Measurements from ENCODE around the gene CXCR5.

The CXCR5 gene

DNA sequence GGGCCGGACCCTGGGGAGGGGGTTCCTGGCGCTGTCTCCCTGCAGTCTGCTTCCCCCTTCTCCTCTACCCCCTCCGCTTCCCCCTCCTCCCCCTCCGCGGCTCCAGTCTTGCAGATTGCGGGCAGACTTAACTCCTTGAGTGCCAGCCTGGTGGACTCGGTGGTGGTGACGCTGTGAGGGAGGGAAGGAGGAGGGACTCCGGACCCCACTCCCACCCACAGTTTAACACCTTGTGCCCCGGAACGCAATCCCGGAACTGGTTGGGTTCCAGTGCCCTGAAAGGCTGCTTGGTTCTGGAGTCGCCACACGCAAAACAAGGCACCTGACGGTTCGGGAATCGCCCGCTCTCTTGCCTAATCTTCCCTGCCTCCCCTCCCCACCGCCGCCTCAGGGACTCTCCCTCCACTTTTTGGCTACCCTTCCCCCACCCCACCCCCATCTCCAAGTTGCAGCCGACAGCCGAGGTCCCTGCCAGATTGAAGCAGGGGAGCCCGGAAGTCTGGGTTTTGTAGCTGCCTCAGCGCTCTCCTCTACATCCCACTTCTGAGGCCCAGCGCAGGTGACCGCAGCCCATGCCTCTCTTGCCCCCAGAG, 45.9 kb downstream of the CXCR5 start:
- peak; percentile 97 for DNase-seq

DNA sequence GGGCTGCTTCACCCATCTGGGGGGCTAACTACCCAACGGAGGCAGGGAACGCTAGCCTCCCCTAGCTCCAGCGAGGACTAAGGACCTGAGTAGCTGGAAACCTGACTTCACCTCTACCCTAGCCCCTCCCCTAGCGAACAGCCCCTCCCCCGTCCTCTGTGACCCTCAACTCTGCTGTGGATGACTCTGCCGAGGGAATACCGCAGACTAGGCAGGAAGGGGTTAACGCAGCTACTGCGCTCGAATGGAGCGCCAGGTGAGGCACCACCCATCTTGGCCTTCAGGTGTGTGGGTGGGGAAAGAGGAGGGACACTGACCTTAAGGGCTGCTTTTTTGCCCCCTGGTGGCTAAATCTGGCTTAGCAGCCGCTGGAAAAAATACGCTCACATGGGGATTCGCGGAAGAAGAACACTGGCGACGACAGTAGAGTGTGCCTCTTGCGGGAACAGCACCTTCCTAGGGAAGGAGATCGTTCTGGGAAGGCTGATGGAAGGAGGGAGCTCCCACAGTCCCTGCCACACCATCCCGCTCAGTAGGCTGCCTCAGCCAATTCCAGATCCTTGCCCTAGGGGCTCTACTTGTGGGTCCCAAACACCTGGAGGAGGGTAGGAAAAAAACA, 46.5 kb downstream of the CXCR5 start:
- peak; percentile 98 for DNase-seq

DNA sequence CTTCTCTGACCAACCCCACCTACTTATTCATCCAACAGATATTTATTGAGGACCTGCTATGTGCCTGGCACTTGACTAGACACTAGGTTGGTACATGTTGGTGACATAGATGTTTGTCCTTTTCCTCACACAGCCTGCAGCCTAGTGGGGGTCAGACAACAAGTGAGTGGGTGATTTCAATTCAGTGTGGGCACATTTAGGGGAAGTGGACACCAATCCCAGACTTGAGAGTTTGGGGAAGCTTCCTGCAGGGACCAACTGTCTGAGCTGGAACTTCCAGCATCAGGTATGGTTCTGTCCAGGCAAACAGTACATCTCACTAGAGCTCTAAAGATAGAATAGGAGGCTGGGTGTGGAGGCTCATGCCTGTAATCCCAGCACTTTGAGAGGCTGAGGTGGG, 47.9 kb downstream of the CXCR5 start:
- no peak for DNase-seq

DNA sequence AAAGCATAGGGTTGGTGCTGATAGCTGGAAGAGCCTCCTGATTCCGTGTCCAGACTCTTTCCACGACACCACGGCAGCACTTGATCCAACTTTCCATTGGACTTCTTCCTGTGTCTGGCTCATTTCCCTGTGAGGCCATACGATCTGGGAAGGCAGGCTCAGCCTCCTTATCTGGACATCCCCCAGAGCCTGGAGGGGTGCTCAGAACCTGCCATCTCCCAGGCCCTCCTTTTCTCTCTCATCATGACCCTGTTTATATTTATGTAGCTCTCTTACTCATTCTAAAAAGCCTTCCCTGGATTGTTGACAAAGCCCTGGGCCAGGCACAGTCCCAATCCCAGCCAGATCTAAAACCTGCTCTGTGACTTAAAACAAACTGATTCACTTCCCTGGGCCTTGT, 49.8 kb downstream of the CXCR5 start:
- DNase-seq, result no peak

DNA sequence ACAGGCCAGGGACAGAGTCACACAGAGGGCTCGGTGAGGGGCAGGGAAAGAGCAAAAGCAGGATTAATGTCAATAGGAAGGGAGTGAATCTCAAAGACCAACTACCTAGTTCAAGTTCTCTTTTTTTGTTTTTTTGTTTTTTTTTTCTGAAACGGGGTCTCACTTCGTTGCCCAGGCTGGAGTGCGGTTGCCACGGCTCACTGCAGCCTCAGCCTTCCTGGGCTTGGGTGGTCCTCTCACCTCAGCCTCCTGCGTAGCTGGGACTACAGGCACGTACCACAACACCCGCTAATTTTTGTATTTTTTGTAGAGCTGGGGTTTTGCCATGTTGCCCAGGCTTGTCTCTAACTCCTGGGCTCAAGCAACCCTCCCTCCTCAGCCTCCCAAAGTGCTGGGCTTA, 51.7 kb downstream of the CXCR5 start:
- no peak for DNase-seq

DNA sequence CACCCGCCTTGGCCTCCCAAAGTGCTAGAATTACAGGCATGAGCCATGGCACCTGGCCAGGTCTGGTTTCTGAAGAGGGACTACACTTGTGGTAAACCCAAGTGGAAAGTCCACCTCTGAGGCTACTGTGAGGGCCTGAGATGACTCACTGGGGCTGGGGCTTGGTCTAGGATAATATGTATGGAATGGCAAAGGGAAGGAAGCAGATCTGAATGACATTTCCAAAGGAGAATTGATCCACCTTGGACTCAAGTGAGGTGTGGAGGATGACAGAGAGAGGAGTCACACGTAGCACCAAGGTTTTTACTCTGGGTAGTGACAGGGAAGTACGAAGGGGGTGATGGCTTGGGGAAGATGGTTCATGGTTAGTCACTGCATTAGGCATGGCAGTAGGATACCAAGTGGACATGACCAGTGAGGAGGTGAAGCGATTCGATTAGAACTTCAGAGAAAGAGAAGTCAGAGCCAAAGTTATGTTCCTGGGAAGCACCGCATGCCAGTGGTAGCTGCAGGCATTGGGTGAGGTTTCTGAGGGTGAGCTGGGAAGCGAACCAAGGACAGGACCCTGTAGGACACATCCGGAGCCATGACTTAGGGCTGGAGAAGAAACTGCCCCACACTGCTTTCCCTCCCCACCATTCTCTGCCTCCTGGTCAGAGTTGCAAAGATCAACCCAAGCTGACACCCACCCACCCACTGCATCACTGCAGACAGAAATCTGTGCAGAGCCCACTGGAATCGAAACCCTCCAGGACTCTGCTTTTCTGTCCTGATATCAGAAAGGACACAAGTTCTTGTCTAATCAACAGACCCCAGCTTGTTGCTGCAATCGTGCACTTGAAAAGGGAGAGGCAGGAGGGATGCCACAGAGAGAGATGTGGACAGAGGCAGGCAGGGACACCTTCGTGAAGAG, 55.1 kb downstream of the CXCR5 start:
- DNase-seq, result peak; percentile 72

DNA sequence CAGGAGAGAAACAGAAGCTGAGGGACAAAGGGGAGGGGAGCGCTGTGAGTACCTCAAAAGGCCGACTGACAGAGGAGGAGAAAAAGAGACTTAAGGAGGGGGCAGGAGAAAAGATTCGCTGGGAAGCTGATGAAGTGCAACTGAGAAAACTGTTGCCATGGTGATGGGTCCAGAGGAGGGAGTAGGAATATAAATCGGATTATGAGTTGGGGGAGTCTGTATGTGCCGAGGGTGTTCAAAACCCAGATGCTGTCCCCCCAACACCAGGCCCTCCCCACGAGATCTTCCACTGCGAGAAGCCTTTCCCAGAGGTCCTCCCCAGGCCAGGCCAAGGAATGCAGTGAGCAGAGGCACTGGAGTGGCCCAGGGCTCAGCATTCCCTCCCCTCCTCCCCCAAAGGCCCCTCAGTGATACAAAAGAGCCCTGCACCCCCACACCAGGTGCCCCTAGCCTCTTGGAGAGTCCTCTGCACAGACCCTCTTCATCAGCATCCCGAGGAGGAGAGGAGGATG, 55.8 kb downstream of the CXCR5 start:
- no peak for DNase-seq

DNA sequence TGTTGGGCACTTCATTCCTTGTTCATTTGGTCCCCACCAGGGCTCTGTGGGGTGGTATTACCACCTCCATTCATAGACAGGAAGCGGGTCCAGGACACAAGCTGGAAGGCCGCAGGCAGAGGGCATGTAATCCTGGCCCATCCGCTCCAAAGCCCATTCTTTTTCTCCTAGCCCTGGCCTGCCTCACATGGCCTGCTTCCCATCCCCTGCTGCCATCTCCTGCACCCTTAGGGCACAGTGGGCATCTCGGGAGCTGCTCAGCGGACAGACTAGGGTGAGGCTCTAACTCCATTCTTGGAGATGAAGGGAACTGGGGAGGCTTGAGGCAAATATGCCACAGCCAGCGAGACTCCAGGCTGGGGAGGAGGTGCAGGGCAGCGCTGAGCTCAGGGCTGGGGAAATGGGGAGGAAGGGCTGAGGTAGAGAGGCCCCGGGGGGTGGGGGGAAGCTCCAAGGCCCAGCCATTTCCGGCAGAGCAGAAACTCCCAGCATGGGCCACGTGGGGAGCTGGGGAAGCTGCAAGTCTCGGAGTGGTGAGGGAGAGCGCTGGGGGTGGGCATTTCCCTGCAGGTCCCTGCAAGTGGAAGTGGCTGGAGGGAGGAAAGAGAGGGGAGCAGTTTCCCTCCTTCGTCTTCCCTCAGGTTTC, 56.4 kb downstream of the CXCR5 start:
- peak; percentile 74 for DNase-seq

DNA sequence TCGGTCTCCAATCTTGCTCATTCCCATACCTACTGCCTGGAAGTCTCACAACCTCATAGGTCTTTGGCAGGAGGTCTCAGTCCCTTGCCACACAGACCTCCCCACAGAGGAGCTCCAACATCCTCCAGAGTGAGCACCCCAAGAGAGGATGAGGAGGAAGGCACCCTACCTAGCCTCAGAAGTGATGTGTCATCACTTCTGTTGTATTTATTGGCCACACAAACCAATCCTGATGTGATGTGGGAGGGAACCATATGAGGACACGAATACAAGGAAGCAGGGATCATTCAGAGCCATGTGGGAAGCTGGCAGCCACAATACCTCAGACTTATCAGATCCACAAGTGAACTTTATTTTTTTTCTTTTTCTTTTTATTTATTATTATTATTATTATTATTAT, 63.4 kb downstream of the CXCR5 start:
- DNase-seq, result no peak
